Heart left ventricle (tissue), 16 donors: ENCODE results near the gene GPC6. TPM values are rescaled to one million over a fixed set of nuclear protein-coding genes. Genes with fewer than 3 reads are reported as not detected.

Experiments used
- ATAC-seq, 4 donors: fragments of 200-7000 bp; cut with Tn5 transposase; one replicate each; pipeline ENCODE4 v1.9.1; 2020 to 2022; ENCODE audit warnings: moderate library complexity in 4 of 4, mild to moderate bottlenecking in 3 of 4, moderate number of reproducible peaks in 1 of 4
- DNase-seq, 5 donors: peaks; one replicate each; pipeline ENCODE4 v3.0.0-alpha.2; 2020
- H3K27ac ChIP-seq, 12 donors: fragments of 200-600 bp; sonication (generic) in 4 of 12; one replicate each; pipeline versions ENCODE4 v1.5.0 to v1.8.0; 2016 to 2022; ENCODE audit warnings: mild to moderate bottlenecking in 2 of 12
- H3K27me3 ChIP-seq, 9 donors: fragments of 200-600 bp; sonication (generic) in 2 of 9; one replicate each; pipeline versions ENCODE4 v1.5.1 to v1.8.0; 2016 to 2022; ENCODE audit warnings: mild to moderate bottlenecking in 3 of 9
- H3K36me3 ChIP-seq, 9 donors: fragments of 200-600 bp; sonication (generic) in 2 of 9; one replicate each; pipeline versions ENCODE4 v1.5.0 to v1.8.0; 2018 to 2022; ENCODE audit warnings: mild to moderate bottlenecking in 2 of 9
- H3K4me1 ChIP-seq, 12 donors: fragments of 200-600 bp; sonication (generic) in 4 of 12; one replicate each; pipeline versions ENCODE4 v1.5.0 to v1.8.0; 2016 to 2022; ENCODE audit warnings: mild to moderate bottlenecking in 3 of 12
- H3K4me3 ChIP-seq, 12 donors: fragments of 200-600 bp; sonication (generic) in 4 of 12; one replicate each; pipeline versions ENCODE4 v1.5.0 to v1.8.0; 2017 to 2022; ENCODE audit warnings: mild to moderate bottlenecking in 9 of 12, moderate library complexity in 4 of 12
- H3K9me3 ChIP-seq, 12 donors: fragments of 200-600 bp; sonication (generic) in 4 of 12; one replicate each; pipeline versions ENCODE4 v1.5.0 to v1.8.0; 2016 to 2022; ENCODE audit warnings: mild to moderate bottlenecking in 1 of 12
- POLR2A ChIP-seq, 2 donors: fragments of 450-650 bp; IDR thresholded peaks; one replicate each; pipeline ENCODE4 v1.6.1; 2017; ENCODE audit warnings: antibody characterized with exemption in 2 of 2, mild to moderate bottlenecking in 2 of 2, moderate library complexity in 2 of 2
- WGBS, 4 donors: extraction: QIAGEN DNeasy Blood & Tissue Kit in 2 of 4; methylation state at CpG; one replicate each; pipeline versions ENCODE4 v1.1.5 to v1.1.7; 2013 to 2018; 5-methylcytosine and 5-hydroxymethylcytosine counted together
- intact Hi-C, 10 donors: fragments of 100-400 bp; cut with DNase I; formaldehyde crosslinking; loops; one replicate each; pipeline versions ENCODE4 v1.11.1 to v1.14.2; 2022
- polyA plus RNA-seq, 2 donors: library from polyadenylated mRNA; stranded (reverse); fragments of 200-250 nt; gene quantifications; one replicate each; pipeline ENCODE4 v1.2.3, GENCODE V29; 2013
- total RNA-seq, 9 donors: library from RNA; depleted of rRNA in 2 of 9; stranded (reverse); fragments of >200 nt in 2 of 9; fragmentation: NEBNext Ultra II Directional in 3 of 9; extraction: Animal tissue kit (Norgen Biotek cat#: 25700) in 3 of 9; gene quantifications; one replicate each; pipeline versions ENCODE4 v1.1.0 to v1.2.4, GENCODE V29; 2016 to 2023
- TF ChIP-seq, protein P1 (sequence below), 12 donors: fragments of 200-600 bp; sonication (generic) in 4 of 12; IDR thresholded peaks; one replicate each; pipeline versions ENCODE4 v1.5.0 to v1.8.0; 2018 to 2022; ENCODE audit warnings: antibody characterized with exemption in 12 of 12, mild to moderate bottlenecking in 5 of 12
- donor health status: ischemic (EF 13 %, LVEDD 7.1; RV severe dilation, severe dysfunction).
- donor health status: healthy with polysubstance abuse.
- donor health status: DM: no; HTN: yes; CAD: no.
- donor health status: DM: no; HTN: no; CAD: no.
- donor health status: ischemic (EF 25% LVEDD 6.9; RV normal size, moderate dysfunction).
- donor health status: ischemic (EF 25% LVEDD 5.7; RV mildly dilated, moderate dysfunction).
- donor health status: healthy.
- donor health status: DM: yes; HTN: yes; CAD: no.
- donor health status: ischemic (EF 35%, LVEDD 5.7; RV mildly dilated, moderate dysfunction).
- donor health status: nonischemic (EF 11% LVEDD 7.7; RV severe dilation, severe dysfunction).
- donor health status: DM: yes; HTN: yes; CAD: no.
- donor health status: PGD.
- donor health status: ischemic (EF 29% LVEDD 5.4; RV normal size, mild dysfunction).
- donor health status: nonischemic (EF 23%, LVEDD 6.1; RV moderate dilation, normal function).

The GPC6 gene
- total and polyA plus RNA-seq, 11 donors = 0.08 to 6.2 (median 2.0) TPM

DNA sequence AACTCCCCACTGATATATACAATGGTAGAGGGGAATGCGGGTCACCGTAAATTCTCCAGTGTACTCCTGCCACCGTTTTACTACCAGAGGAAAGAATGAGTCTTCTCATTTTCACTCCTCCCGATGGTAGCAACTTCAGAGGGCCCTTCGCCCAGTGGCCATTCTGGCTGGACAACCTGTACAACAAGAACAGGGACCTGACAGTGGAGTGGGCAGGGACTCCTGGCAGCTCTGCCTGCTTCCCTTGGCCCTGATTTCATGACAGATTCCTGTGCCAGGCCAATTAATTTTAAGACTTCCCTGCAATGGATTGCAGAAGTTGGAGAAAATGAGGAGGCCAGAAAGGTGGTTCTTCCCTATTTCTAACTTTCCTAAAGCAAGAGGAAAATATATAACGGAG lies 148.9 kb downstream of the GPC6 start:
- H3K36me3 ChIP-seq = no peaks in the 10 kb centered on the region
- H3K27me3 ChIP-seq = no peaks in the 10 kb centered on the region
- TF ChIP-seq, protein P1, sequence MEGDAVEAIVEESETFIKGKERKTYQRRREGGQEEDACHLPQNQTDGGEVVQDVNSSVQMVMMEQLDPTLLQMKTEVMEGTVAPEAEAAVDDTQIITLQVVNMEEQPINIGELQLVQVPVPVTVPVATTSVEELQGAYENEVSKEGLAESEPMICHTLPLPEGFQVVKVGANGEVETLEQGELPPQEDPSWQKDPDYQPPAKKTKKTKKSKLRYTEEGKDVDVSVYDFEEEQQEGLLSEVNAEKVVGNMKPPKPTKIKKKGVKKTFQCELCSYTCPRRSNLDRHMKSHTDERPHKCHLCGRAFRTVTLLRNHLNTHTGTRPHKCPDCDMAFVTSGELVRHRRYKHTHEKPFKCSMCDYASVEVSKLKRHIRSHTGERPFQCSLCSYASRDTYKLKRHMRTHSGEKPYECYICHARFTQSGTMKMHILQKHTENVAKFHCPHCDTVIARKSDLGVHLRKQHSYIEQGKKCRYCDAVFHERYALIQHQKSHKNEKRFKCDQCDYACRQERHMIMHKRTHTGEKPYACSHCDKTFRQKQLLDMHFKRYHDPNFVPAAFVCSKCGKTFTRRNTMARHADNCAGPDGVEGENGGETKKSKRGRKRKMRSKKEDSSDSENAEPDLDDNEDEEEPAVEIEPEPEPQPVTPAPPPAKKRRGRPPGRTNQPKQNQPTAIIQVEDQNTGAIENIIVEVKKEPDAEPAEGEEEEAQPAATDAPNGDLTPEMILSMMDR (IDR thresholded peaks at IDR 0.05) = no peak
- no peak for TF ChIP-seq POLR2A (IDR thresholded peaks at IDR 0.05)
- no peak overlapping the region for H3K27ac ChIP-seq
- no peak overlapping the region for H3K4me3 ChIP-seq
- no peak for DNase-seq
- intact Hi-C loops = no loop called here
- no peak for ATAC-seq
- no peaks in the 10 kb centered on the region for H3K4me1 ChIP-seq
- no peaks in the 10 kb centered on the region for H3K9me3 ChIP-seq
- 71 to 87% (median 84%) methylated on average over 6 of the region's 6 CpGs for WGBS, 4 donors

DNA sequence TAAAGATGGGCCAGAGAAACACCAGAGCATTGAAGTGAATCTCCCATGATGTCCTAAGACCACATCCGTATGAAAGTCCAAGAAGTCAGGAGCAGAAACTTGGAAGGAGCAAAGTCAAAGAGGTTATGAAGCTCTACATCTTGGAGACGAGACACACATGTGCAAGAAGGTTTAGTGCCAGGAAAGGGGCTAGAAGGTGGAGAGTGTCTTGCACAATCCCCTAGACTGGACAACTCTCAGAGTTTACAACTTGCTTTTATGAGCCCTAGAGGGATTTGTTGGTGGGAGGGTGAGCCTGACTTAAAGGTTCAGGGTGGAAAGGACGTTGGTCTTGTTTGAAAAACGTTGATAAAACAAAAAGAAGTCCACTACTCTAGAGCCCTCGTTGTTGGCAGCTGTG lies 150.6 kb downstream of the GPC6 start:
- no peak overlapping the region for H3K4me3 ChIP-seq
- ATAC-seq (no peak), DNase-seq (no peak)
- H3K36me3 ChIP-seq = no peaks in the 10 kb centered on the region
- no peaks in the 10 kb centered on the region for H3K9me3 ChIP-seq
- intact Hi-C loops = no loop called here
- H3K27me3 ChIP-seq = no peaks in the 10 kb centered on the region
- H3K27ac ChIP-seq = no peak overlapping the region
- WGBS, 4 donors = 51 to 69% (median 60%) methylated on average over 5 of the region's 5 CpGs
- TF ChIP-seq, protein P1 (IDR thresholded peaks at IDR 0.05) = no peak
- no peak for TF ChIP-seq POLR2A (IDR thresholded peaks at IDR 0.05)
- H3K4me1 ChIP-seq = no peaks in the 10 kb centered on the region

DNA sequence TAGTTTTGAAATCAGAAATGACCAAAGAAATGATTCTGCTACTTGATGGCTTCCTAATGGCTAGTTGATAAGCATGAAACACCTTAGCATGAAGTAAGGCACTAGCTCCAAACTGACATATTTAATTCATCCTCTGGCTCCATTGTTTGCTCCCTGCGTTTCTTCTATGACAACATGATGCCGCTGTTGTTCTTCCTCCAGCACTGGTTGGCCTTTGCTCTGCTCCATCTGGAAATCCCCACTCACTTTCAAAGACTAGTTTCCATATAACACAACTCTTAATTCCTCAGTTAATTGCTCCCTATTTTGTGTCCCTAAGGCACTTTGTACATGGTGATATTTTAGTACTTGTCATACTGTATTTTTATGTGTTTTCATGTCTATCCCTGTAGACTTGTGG lies 151.6 kb downstream of the GPC6 start:
- no peaks in the 10 kb centered on the region for H3K27me3 ChIP-seq
- H3K9me3 ChIP-seq = no peaks in the 10 kb centered on the region
- TF ChIP-seq POLR2A (IDR thresholded peaks at IDR 0.05) = no peak
- TF ChIP-seq, protein P1 (IDR thresholded peaks at IDR 0.05) = no peak
- ATAC-seq = no peak
- no peaks in the 10 kb centered on the region for H3K4me1 ChIP-seq
- no peak for DNase-seq
- H3K4me3 ChIP-seq = no peak overlapping the region
- WGBS, 4 donors = 74 to 82% (median 78%) methylated on average over 2 of the region's 2 CpGs
- no peak overlapping the region for H3K27ac ChIP-seq
- H3K36me3 ChIP-seq = no peaks in the 10 kb centered on the region
- intact Hi-C loops = no loop called here

DNA sequence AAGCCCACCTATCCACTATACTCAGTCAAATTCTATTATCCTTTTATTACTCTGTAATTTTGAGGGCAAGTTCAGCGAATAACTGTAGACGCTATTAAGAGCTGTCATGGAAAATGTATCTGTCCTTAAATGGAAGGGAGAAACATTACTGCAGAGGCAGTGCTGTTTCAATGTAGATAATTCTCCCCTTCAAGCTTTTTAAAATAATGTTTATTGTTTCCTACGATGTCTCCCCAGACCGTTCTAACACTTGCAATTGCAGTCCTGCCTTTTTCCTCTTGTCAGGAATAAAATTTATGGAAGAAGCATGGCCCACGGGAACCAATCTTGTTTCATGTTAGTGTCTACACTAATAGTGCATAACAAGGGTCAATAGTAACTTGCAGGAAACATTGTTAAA lies 159.5 kb downstream of the GPC6 start:
- H3K4me3 ChIP-seq = no peak overlapping the region
- H3K27me3 ChIP-seq = no peaks in the 10 kb centered on the region
- H3K27ac ChIP-seq = no peak overlapping the region
- ATAC-seq (no peak), DNase-seq (no peak)
- WGBS, 4 donors = 80 to 90% (median 85%) methylated on average over 5 of the region's 5 CpGs
- H3K36me3 ChIP-seq = no peaks in the 10 kb centered on the region
- TF ChIP-seq POLR2A (IDR thresholded peaks at IDR 0.05) = no peak
- TF ChIP-seq, protein P1 (IDR thresholded peaks at IDR 0.05) = no peak
- H3K4me1 ChIP-seq = no peaks in the 10 kb centered on the region
- no peaks in the 10 kb centered on the region for H3K9me3 ChIP-seq
- intact Hi-C loops = no loop called here
